Esophagus mucosa (tissue), 1 donor: ENCODE measurements around the gene MFAP1. TPM values are rescaled to one million over a fixed set of nuclear protein-coding genes. Genes with fewer than 3 reads are reported as not detected.

Experiments
- ATAC-seq: fragments of 200-7000 bp; cut with Tn5 transposase; one replicate; pipeline ENCODE4 v1.9.1; 2020
- total RNA-seq: library from RNA; stranded (reverse); gene quantifications from one replicate; pipeline ENCODE4 v1.2.4, GENCODE V29; 2023
- donor health status: DM: yes; HTN: yes; CAD: no.

MFAP1 gene
- total RNA-seq, 1 donor from 2014 or later: 15.1 TPM

- peak; percentile 28 for ATAC-seq
These were observed 48.3 kb downstream of the MFAP1 start for GRCh38 chr15:43776101-43776717.

GRCh38 chr15:43775411-43775965 is 49.0 kb downstream of the MFAP1 start:
- peak; percentile 57 for ATAC-seq

- no peak for ATAC-seq
These were observed 50.4 kb downstream of the MFAP1 start for GRCh38 chr15:43774062-43774461.

GRCh38 chr15:43772624-43773023 is 51.9 kb downstream of the MFAP1 start:
- no peak for ATAC-seq

- ATAC-seq: peak; percentile 75
These were observed 52.7 kb downstream of the MFAP1 start for GRCh38 chr15:43771816-43772215.

- ATAC-seq: peak; percentile 19
These were observed 54.8 kb downstream of the MFAP1 start for GRCh38 chr15:43769584-43770228.

- ATAC-seq: no peak
These were observed 60.6 kb downstream of the MFAP1 start for GRCh38 chr15:43763819-43764446.

- no peak for ATAC-seq
These were observed 61.7 kb downstream of the MFAP1 start for GRCh38 chr15:43762824-43763223.

Other genes starting within 250 kb of the MFAP1 start
- gene PPIP5K1, start 234.5 kb downstream of the MFAP1 start, total RNA-seq: 27.3 TPM
- gene CKMT1B, start 230.7 kb downstream of the MFAP1 start, total RNA-seq: 50.7 TPM
- gene STRC, start 205.9 kb downstream of the MFAP1 start, total RNA-seq: not detected
- gene CATSPER2, start 175.8 kb downstream of the MFAP1 start, total RNA-seq: 3.5 TPM
- gene CKMT1A, start 130.8 kb downstream of the MFAP1 start, total RNA-seq: 63.2 TPM
- gene PDIA3, start 78.3 kb downstream of the MFAP1 start, total RNA-seq: 209 TPM
- gene ELL3, start 47.7 kb downstream of the MFAP1 start, total RNA-seq: 12.7 TPM
- gene SERF2, start 32.4 kb downstream of the MFAP1 start, total RNA-seq: 616 TPM
- gene SERINC4, start 24.5 kb downstream of the MFAP1 start, total RNA-seq: 0.36 TPM
- 14.0 TPM for gene HYPK, start 24.1 kb downstream of the MFAP1 start, total RNA-seq
- gene WDR76, start 2.3 kb upstream of the MFAP1 start, total RNA-seq: 10.4 TPM